Neural progenitor cell (in vitro differentiated cells): Measurements from ENCODE around the gene MAP2K2. TPM values are rescaled to one million over a fixed set of nuclear protein-coding genes. Genes with fewer than 3 reads are reported as not detected.
A peak's percentile ranks its signal among the peaks of the same experiment; 100 is the strongest.

Experiments
- DNase-seq: peaks from one replicate; pipeline ENCODE4 v3.0.0-alpha.2; 2016; ENCODE audit warnings: low spot score
- H2AFZ ChIP-seq: fragments of 200-600 bp; sonication (generic); replicated peaks from 2 replicates; pipeline ENCODE4 v1.6.1; 2016; ENCODE audit warnings: antibody characterized with exemption
- H3F3A ChIP-seq: fragments of 200-600 bp; sonication (generic); 2 replicates; pipeline ENCODE4 v1.6.1; 2016; ENCODE audit warnings: antibody characterized with exemption, low read depth
- H3K27ac ChIP-seq: fragments of 200-600 bp; sonication (generic); 2 replicates; pipeline ENCODE4 v1.5.1; 2016; ENCODE audit warnings: mild to moderate bottlenecking
- H3K27me3 ChIP-seq: fragments of 200-600 bp; sonication (generic); 2 replicates; pipeline ENCODE4 v1.6.1; 2016; ENCODE audit warnings: mild to moderate bottlenecking, moderate library complexity
- H3K36me3 ChIP-seq: fragments of 200-600 bp; sonication (generic); 2 replicates; pipeline ENCODE4 v1.5.1; 2016
- H3K4me1 ChIP-seq: fragments of 200-600 bp; sonication (generic); 2 replicates; pipeline ENCODE4 v1.6.1; 2016; ENCODE audit warnings: mixed run types
- H3K4me2 ChIP-seq: fragments of 200-600 bp; sonication (generic); 2 replicates; pipeline ENCODE4 v1.6.1; 2016
- H3K4me3 ChIP-seq: fragments of 200-600 bp; sonication (generic); 2 replicates; pipeline ENCODE4 v1.5.1; 2016
- H3K79me2 ChIP-seq: fragments of 200-600 bp; sonication (generic); 2 replicates; pipeline ENCODE4 v1.6.1; 2016; ENCODE audit warnings: low read depth
- H3K9ac ChIP-seq: fragments of 200-600 bp; sonication (generic); 2 replicates; pipeline ENCODE4 v1.6.1; 2016
- H3K9me3 ChIP-seq: fragments of 200-600 bp; sonication (generic); 2 replicates; pipeline ENCODE4 v1.5.1; 2016; ENCODE audit warnings: low read depth
- H4K20me1 ChIP-seq: fragments of 200-600 bp; sonication (generic); 2 replicates; pipeline ENCODE4 v1.6.1; 2016; ENCODE audit warnings: low read depth
- H3K27ac Mint-ChIP-seq: 3 replicates; pipeline ENCODE4 v1.8.0; 2021; ENCODE audit warnings: mixed read lengths
- H3K27me3 Mint-ChIP-seq: 2 replicates; pipeline ENCODE4 v1.8.0; 2022; ENCODE audit warnings: low read depth, mild to moderate bottlenecking, inconsistent platforms, moderate library complexity, mixed read lengths; ENCODE audit not compliant: insufficient read depth
- H3K36me3 Mint-ChIP-seq: 3 replicates; pipeline ENCODE4 v1.8.0; 2021; ENCODE audit warnings: mixed read lengths
- H3K4me1 Mint-ChIP-seq: 3 replicates; pipeline ENCODE4 v1.8.0; 2021; ENCODE audit warnings: mixed read lengths
- H3K4me3 Mint-ChIP-seq: 3 replicates; pipeline ENCODE4 v1.8.0; 2021; ENCODE audit warnings: mild to moderate bottlenecking, moderate library complexity, mixed read lengths
- H3K9me3 Mint-ChIP-seq: 3 replicates; pipeline ENCODE4 v1.8.0; 2020; ENCODE audit warnings: mixed read lengths
- CTCF ChIP-seq: fragments of 200-600 bp; sonication (generic); IDR thresholded peaks from 2 replicates; pipeline ENCODE4 v1.5.1; 2017; ENCODE audit warnings: antibody characterized with exemption, mild to moderate bottlenecking
- EZH2 ChIP-seq: fragments of 200-600 bp; sonication (generic); IDR thresholded peaks from 2 replicates; pipeline ENCODE4 v1.6.1; 2017; ENCODE audit warnings: antibody characterized with exemption, mild to moderate bottlenecking, moderate library complexity
- EZH2phosphoT487 ChIP-seq: fragments of 200-600 bp; sonication (generic); IDR thresholded peaks from 2 replicates; pipeline ENCODE4 v1.6.1; 2017; ENCODE audit warnings: antibody characterized with exemption
- total RNA-seq: library from RNA; depleted of rRNA; stranded (reverse); fragments of >200 nt; gene quantifications from 2 replicates; pipeline ENCODE4 v1.2.3, GENCODE V29; 2015; ENCODE audit warnings: low replicate concordance

MAP2K2 gene
- total RNA-seq, 1 donor from 2014 or later = 69.7 TPM

- no peak overlapping the region for H3K9ac ChIP-seq
- no peak for TF ChIP-seq EZH2phosphoT487
- no peak for TF ChIP-seq EZH2
- no peak for TF ChIP-seq CTCF
- H3K36me3 ChIP-seq = no peaks in the 10 kb centered on the region
- H4K20me1 ChIP-seq = peaks cover 46% of the 10 kb centered on the region
- H3K4me2 ChIP-seq = no peak overlapping the region
- H3K79me2 ChIP-seq = peaks cover 57% of the 10 kb centered on the region
- Mint-ChIP-seq H3K4me3 (peak overlapping the region; percentile 31), H3K27me3 (peaks cover 6% of the 10 kb centered on the region), H3K36me3 (peaks cover 8% of the 10 kb centered on the region), H3K27ac (no peak overlapping the region), H3K4me1 (peaks cover 14% of the 10 kb centered on the region), H3K9me3 (no peaks in the 10 kb centered on the region)
- no peak overlapping the region for H3K4me3 ChIP-seq
- no peak overlapping the region for H3K27ac ChIP-seq
- H3K9me3 ChIP-seq = no peaks in the 10 kb centered on the region
- no peaks in the 10 kb centered on the region for H3K27me3 ChIP-seq
- no peak overlapping the region for H2AFZ ChIP-seq
- no peaks in the 10 kb centered on the region for H3F3A ChIP-seq
- DNase-seq = no peak
- H3K4me1 ChIP-seq = peaks cover 10% of the 10 kb centered on the region
These were observed 2.7 kb downstream of the MAP2K2 start for GRCh38 chr19:4121273-4121612.

GRCh38 chr19:4120559-4121272 lies 3.2 kb downstream of the MAP2K2 start:
- TF ChIP-seq EZH2 (no peak), CTCF (no peak), EZH2phosphoT487 (no peak)
- peaks cover 8% of the 10 kb centered on the region for H3K36me3 Mint-ChIP-seq
- Histone ChIP-seq H3K27ac (no peak overlapping the region), H4K20me1 (peaks cover 49% of the 10 kb centered on the region), H3K9ac (no peak overlapping the region), H3F3A (no peaks in the 10 kb centered on the region), H3K4me2 (no peak overlapping the region), H3K27me3 (no peaks in the 10 kb centered on the region), H3K9me3 (no peaks in the 10 kb centered on the region), H3K79me2 (peaks cover 57% of the 10 kb centered on the region), H3K36me3 (no peaks in the 10 kb centered on the region), H2AFZ (no peak overlapping the region), H3K4me1 (peaks cover 10% of the 10 kb centered on the region), H3K4me3 (no peak overlapping the region)
- peaks cover 6% of the 10 kb centered on the region for H3K27me3 Mint-ChIP-seq
- no peak overlapping the region for H3K27ac Mint-ChIP-seq
- H3K4me3 Mint-ChIP-seq = peak overlapping the region; percentile 31
- H3K4me1 Mint-ChIP-seq = peaks cover 14% of the 10 kb centered on the region
- no peak for DNase-seq
- no peaks in the 10 kb centered on the region for H3K9me3 Mint-ChIP-seq

- no peak overlapping the region for H3K4me3 ChIP-seq
- H3K4me1 ChIP-seq = peaks cover 9% of the 10 kb centered on the region
- no peak for DNase-seq
- H2AFZ ChIP-seq = no peak overlapping the region
- H3K4me1 Mint-ChIP-seq = peaks cover 13% of the 10 kb centered on the region
- H3K27ac ChIP-seq = no peak overlapping the region
- H3K4me3 Mint-ChIP-seq = no peak overlapping the region
- no peak overlapping the region for H3K27ac Mint-ChIP-seq
- peaks cover 53% of the 10 kb centered on the region for H4K20me1 ChIP-seq
- no peaks in the 10 kb centered on the region for H3K36me3 ChIP-seq
- no peaks in the 10 kb centered on the region for H3F3A ChIP-seq
- H3K4me2 ChIP-seq = no peak overlapping the region
- TF ChIP-seq CTCF = no peak
- H3K9me3 Mint-ChIP-seq = no peaks in the 10 kb centered on the region
- H3K9ac ChIP-seq = no peak overlapping the region
- H3K27me3 ChIP-seq = no peaks in the 10 kb centered on the region
- H3K9me3 ChIP-seq = no peaks in the 10 kb centered on the region
- peaks cover 57% of the 10 kb centered on the region for H3K79me2 ChIP-seq
- H3K27me3 Mint-ChIP-seq = peaks cover 9% of the 10 kb centered on the region
- H3K36me3 Mint-ChIP-seq = peaks cover 10% of the 10 kb centered on the region
These were observed 4.2 kb downstream of the MAP2K2 start for GRCh38 chr19:4119763-4120162.
